Measurements from ENCODE around the gene SLC24A3. TPM values are rescaled to one million over a fixed set of nuclear protein-coding genes. Genes with fewer than 3 reads are reported as not detected.

SLC24A3 gene
- total and polyA plus RNA-seq, 2 experiments from 2014 or later = 0.81 to 2.5 TPM

GRCh38 chr20:19259141-19259591, 46.7 kb downstream of the SLC24A3 start:
- no peak for ATAC-seq
- no peak overlapping the region for H3K27ac Mint-ChIP-seq
- peaks cover 2% of the 10 kb centered on the region for H3K27me3 Mint-ChIP-seq (ENCODE audit: insufficient read depth, low read depth, poor library complexity)
- Histone ChIP-seq H3K4me2 (no peak overlapping the region), H3K9me2 (ENCODE audit: insufficient read depth) (peaks cover 6% of the 10 kb centered on the region), H3K4me3 (no peak overlapping the region), H3F3A (replicated peaks; ENCODE audit: low read depth) (no peaks in the 10 kb centered on the region), H3K79me2 (replicated peaks; ENCODE audit: insufficient read depth) (no peaks in the 10 kb centered on the region), H3K27me3 (ENCODE audit: insufficient read depth) (no peaks in the 10 kb centered on the region), H4K20me1 (replicated peaks; ENCODE audit: insufficient read depth) (no peaks in the 10 kb centered on the region), H3K36me3 (ENCODE audit: insufficient read depth) (no peaks in the 10 kb centered on the region), H2AFZ (no peak overlapping the region), H3K27ac (ENCODE audit: low read depth) (no peak overlapping the region), H3K4me1 (ENCODE audit: insufficient read depth) (no peaks in the 10 kb centered on the region)
- H3K9me3 Mint-ChIP-seq = no peaks in the 10 kb centered on the region
- TF ChIP-seq CREB1 (CRISPR knock-in tag; IDR thresholded peaks at IDR 0.05; ENCODE audit: low read depth) = no peak
- no peak for TF ChIP-seq STAT1 (IDR thresholded peaks at IDR 0.05; ENCODE audit: unreplicated experiment)
- TF ChIP-seq ZNF114 (CRISPR knock-in tag; IDR thresholded peaks at IDR 0.05) = no peak
- TF ChIP-seq, protein P1, sequence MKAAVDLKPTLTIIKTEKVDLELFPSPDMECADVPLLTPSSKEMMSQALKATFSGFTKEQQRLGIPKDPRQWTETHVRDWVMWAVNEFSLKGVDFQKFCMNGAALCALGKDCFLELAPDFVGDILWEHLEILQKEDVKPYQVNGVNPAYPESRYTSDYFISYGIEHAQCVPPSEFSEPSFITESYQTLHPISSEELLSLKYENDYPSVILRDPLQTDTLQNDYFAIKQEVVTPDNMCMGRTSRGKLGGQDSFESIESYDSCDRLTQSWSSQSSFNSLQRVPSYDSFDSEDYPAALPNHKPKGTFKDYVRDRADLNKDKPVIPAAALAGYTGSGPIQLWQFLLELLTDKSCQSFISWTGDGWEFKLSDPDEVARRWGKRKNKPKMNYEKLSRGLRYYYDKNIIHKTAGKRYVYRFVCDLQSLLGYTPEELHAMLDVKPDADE (IDR thresholded peaks at IDR 0.05) = no peak
- TF ChIP-seq, protein P2, sequence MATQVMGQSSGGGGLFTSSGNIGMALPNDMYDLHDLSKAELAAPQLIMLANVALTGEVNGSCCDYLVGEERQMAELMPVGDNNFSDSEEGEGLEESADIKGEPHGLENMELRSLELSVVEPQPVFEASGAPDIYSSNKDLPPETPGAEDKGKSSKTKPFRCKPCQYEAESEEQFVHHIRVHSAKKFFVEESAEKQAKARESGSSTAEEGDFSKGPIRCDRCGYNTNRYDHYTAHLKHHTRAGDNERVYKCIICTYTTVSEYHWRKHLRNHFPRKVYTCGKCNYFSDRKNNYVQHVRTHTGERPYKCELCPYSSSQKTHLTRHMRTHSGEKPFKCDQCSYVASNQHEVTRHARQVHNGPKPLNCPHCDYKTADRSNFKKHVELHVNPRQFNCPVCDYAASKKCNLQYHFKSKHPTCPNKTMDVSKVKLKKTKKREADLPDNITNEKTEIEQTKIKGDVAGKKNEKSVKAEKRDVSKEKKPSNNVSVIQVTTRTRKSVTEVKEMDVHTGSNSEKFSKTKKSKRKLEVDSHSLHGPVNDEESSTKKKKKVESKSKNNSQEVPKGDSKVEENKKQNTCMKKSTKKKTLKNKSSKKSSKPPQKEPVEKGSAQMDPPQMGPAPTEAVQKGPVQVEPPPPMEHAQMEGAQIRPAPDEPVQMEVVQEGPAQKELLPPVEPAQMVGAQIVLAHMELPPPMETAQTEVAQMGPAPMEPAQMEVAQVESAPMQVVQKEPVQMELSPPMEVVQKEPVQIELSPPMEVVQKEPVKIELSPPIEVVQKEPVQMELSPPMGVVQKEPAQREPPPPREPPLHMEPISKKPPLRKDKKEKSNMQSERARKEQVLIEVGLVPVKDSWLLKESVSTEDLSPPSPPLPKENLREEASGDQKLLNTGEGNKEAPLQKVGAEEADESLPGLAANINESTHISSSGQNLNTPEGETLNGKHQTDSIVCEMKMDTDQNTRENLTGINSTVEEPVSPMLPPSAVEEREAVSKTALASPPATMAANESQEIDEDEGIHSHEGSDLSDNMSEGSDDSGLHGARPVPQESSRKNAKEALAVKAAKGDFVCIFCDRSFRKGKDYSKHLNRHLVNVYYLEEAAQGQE (IDR thresholded peaks at IDR 0.05; ENCODE audit: unreplicated experiment) = no peak
- no peak for TF ChIP-seq EZH2phosphoT487 (IDR thresholded peaks at IDR 0.05; ENCODE audit: unreplicated experiment)
- TF ChIP-seq, protein P3, sequence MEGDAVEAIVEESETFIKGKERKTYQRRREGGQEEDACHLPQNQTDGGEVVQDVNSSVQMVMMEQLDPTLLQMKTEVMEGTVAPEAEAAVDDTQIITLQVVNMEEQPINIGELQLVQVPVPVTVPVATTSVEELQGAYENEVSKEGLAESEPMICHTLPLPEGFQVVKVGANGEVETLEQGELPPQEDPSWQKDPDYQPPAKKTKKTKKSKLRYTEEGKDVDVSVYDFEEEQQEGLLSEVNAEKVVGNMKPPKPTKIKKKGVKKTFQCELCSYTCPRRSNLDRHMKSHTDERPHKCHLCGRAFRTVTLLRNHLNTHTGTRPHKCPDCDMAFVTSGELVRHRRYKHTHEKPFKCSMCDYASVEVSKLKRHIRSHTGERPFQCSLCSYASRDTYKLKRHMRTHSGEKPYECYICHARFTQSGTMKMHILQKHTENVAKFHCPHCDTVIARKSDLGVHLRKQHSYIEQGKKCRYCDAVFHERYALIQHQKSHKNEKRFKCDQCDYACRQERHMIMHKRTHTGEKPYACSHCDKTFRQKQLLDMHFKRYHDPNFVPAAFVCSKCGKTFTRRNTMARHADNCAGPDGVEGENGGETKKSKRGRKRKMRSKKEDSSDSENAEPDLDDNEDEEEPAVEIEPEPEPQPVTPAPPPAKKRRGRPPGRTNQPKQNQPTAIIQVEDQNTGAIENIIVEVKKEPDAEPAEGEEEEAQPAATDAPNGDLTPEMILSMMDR (conservative IDR thresholded peaks at IDR 0.05; ENCODE audit: low read depth in 2 of 2) = no peak
- no peak for TF ChIP-seq NANOG (IDR thresholded peaks at IDR 0.05; ENCODE audit: borderline replicate concordance)
- TF ChIP-seq EZH2 (IDR thresholded peaks at IDR 0.05; ENCODE audit: low read depth, unreplicated experiment) = no peak
- TF ChIP-seq ZNF462 (CRISPR knock-in tag; IDR thresholded peaks at IDR 0.05) = no peak
- no peak for TF ChIP-seq ZNF331 (CRISPR knock-in tag; IDR thresholded peaks at IDR 0.05; ENCODE audit: low read depth)
- TF ChIP-seq JUNB (IDR thresholded peaks at IDR 0.05; ENCODE audit: unreplicated experiment) = no peak
- TF ChIP-seq POLR2AphosphoS5 (IDR thresholded peaks at IDR 0.05; ENCODE audit: low read depth) = no peak
- peaks cover 15% of the 10 kb centered on the region; the same call in 2 of the 3 replicates for H3K4me1 Mint-ChIP-seq
- H3K4me3 Mint-ChIP-seq = no peak overlapping the region
- no peaks in the 10 kb centered on the region for H3K36me3 Mint-ChIP-seq (ENCODE audit: low read depth)
- no peak for DNase-seq (ENCODE audit: low spot score)
